Measurements from ENCODE around the gene KIF1A. TPM values are rescaled to one million over a fixed set of nuclear protein-coding genes. Genes with fewer than 3 reads are reported as not detected.

The KIF1A gene
- total RNA-seq, 1 donor, result not detected

DNA sequence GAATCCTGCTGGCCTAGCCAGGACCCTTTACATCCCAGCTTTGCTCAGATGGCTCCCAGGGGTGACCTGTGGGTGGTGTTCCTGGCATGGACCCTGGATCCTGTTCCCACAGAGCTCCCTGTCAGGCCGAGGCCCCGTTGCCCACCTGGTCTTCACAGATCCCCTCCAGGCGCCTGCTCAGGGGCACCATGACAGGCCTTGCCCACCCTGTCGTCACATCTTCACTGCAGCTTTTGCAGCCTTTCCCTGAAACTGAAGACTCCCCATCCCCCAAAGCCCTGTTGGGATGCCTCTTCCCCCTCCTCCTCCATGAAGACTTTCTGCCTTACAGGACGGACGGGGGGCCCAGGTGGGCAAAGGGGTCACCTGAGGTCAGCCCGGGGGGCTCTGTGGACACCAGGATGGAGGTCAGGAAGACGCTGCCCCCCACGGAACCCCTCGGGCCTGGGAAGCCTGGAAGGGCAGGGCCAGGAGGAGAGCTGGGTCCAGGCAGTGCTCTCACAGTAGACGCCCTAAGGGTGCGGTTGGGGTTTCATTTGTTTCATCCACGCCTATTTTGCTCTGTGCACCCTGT is 13.0 kb upstream of the KIF1A start:
- peak; percentile 58 for DNase-seq (ENCODE audit: insufficient read length, low spot score, missing footprints)
- H3K79me2 ChIP-seq (ENCODE audit: insufficient read depth, low read length), result no peaks in the 10 kb centered on the region
- H3K36me3 ChIP-seq (ENCODE audit: insufficient read depth, low read length), result no peaks in the 10 kb centered on the region
- H3K4me3 ChIP-seq (ENCODE audit: insufficient read depth, low read length), result no peak overlapping the region
- H3K27ac ChIP-seq (ENCODE audit: low read depth, low read length), result no peak overlapping the region
- no peak overlapping the region for H2AFZ ChIP-seq (ENCODE audit: low read length)
- TF ChIP-seq, protein P1, sequence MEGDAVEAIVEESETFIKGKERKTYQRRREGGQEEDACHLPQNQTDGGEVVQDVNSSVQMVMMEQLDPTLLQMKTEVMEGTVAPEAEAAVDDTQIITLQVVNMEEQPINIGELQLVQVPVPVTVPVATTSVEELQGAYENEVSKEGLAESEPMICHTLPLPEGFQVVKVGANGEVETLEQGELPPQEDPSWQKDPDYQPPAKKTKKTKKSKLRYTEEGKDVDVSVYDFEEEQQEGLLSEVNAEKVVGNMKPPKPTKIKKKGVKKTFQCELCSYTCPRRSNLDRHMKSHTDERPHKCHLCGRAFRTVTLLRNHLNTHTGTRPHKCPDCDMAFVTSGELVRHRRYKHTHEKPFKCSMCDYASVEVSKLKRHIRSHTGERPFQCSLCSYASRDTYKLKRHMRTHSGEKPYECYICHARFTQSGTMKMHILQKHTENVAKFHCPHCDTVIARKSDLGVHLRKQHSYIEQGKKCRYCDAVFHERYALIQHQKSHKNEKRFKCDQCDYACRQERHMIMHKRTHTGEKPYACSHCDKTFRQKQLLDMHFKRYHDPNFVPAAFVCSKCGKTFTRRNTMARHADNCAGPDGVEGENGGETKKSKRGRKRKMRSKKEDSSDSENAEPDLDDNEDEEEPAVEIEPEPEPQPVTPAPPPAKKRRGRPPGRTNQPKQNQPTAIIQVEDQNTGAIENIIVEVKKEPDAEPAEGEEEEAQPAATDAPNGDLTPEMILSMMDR (IDR thresholded peaks at IDR 0.05; ENCODE audit: extremely low read depth, low read depth, low read length), result no peak
- H3K27me3 ChIP-seq (ENCODE audit: insufficient read depth, low read length), result peaks cover 47% of the 10 kb centered on the region
- H4K20me1 ChIP-seq (ENCODE audit: insufficient read depth, low read length), result peaks cover 4% of the 10 kb centered on the region
- no peaks in the 10 kb centered on the region for H3K9me3 ChIP-seq (ENCODE audit: low read depth, low read length)
- H3K4me2 ChIP-seq (ENCODE audit: insufficient read depth, low read length), result no peak overlapping the region
- peaks cover 14% of the 10 kb centered on the region for H3K4me1 ChIP-seq (ENCODE audit: insufficient read depth, low read length)

DNA sequence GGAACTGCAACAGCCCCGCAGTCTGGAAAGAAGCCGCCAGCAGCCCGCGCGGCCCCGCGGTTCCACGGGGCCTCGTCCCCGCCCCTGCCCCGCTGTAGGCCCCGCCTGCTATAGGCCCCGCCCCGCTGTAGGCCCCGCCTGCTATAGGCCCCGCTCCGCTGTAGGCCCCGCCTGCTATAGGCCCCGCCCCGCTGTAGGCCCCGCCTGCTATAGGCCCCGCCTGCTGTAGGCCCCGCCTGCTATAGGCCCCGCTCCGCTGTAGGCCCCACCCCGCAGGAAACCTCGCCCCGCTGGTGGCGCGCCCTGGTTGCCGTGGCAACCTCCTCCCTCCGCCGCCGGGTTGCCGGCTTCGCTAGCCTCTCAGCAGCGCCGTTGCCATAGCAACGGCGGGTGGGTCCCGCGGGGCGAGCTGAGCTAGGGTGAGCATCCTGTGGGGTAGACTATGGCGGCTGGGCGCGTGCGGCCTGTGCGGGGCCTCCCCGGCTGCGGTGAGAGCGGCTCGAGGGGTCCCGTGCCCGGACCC is 12.2 kb upstream of the KIF1A start:
- Histone ChIP-seq H2AFZ (ENCODE audit: low read length) (peak overlapping the region; percentile 46), H3K4me3 (ENCODE audit: insufficient read depth, low read length) (peak overlapping the region; percentile 45), H4K20me1 (ENCODE audit: insufficient read depth, low read length) (peaks cover 4% of the 10 kb centered on the region), H3K4me1 (ENCODE audit: insufficient read depth, low read length) (peaks cover 14% of the 10 kb centered on the region), H3K9me3 (ENCODE audit: low read depth, low read length) (no peaks in the 10 kb centered on the region), H3K4me2 (ENCODE audit: insufficient read depth, low read length) (peak overlapping the region; percentile 58), H3K79me2 (ENCODE audit: insufficient read depth, low read length) (no peaks in the 10 kb centered on the region), H3K27me3 (ENCODE audit: insufficient read depth, low read length) (peaks cover 46% of the 10 kb centered on the region), H3K27ac (ENCODE audit: low read depth, low read length) (no peak overlapping the region), H3K36me3 (ENCODE audit: insufficient read depth, low read length) (no peaks in the 10 kb centered on the region)
- TF ChIP-seq, protein P1 (IDR thresholded peaks at IDR 0.05; ENCODE audit: extremely low read depth, low read depth, low read length), result no peak
- DNase-seq (ENCODE audit: insufficient read length, low spot score, missing footprints), result peak; percentile 97

DNA sequence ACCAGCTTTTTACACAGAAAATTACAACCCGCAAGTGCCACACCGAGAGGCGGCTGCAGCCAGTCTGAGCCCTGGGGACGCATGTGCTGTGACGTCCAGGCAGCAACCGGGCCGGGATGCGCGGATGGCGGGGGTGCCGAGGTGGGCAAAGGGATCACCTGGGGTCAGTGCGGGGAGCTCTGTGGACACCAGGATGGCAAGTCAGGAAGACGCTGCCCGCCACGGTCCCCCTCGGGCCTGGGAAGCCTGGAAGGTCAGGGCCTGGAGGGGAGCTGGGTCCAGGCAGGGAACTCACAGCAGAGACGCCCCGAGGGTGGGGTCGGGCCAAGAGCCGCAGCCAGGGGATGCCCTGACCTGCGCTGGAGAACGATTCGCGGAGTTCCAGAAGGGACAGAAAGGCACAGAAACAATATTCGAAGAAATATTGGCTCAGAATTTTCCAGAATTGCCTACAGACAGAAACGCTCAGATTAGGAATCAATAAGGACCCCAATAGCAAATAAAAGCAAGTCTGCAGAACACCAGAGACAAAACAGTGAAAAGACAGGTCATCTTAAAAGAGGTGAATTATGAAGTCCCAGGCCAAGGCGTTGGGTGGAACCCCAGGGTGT is 11.7 kb upstream of the KIF1A start:
- TF ChIP-seq, protein P1 (IDR thresholded peaks at IDR 0.05; ENCODE audit: extremely low read depth, low read depth, low read length), result no peak
- Histone ChIP-seq H3K4me1 (ENCODE audit: insufficient read depth, low read length) (peaks cover 8% of the 10 kb centered on the region), H3K36me3 (ENCODE audit: insufficient read depth, low read length) (no peaks in the 10 kb centered on the region), H3K27ac (ENCODE audit: low read depth, low read length) (no peak overlapping the region), H4K20me1 (ENCODE audit: insufficient read depth, low read length) (no peaks in the 10 kb centered on the region), H3K4me3 (ENCODE audit: insufficient read depth, low read length) (peak overlapping the region; percentile 45), H3K27me3 (ENCODE audit: insufficient read depth, low read length) (peaks cover 47% of the 10 kb centered on the region), H3K9me3 (ENCODE audit: low read depth, low read length) (no peaks in the 10 kb centered on the region), H3K79me2 (ENCODE audit: insufficient read depth, low read length) (no peaks in the 10 kb centered on the region), H3K4me2 (ENCODE audit: insufficient read depth, low read length) (peak overlapping the region; percentile 58), H2AFZ (ENCODE audit: low read length) (peak overlapping the region; percentile 46)
- no peak for DNase-seq (ENCODE audit: insufficient read length, low spot score, missing footprints)

DNA sequence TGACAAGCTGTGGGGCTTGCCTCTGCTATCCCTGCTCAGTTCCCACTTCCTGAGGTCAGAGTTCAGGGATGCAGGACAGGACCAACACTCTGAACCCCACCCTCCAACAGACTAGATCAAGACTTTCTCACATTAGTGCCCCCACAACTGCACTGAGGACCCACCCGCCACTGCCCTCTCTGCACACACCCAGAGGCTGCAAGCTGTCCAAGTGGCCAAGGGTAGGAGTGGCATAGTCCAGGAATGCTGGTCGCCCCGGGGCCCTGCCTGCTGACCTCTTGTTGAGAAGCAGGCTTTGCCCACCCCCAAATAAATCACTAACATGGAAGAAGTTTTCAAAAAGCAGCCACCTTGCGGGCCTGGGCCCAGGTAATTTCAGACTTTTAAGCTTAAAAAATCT is 5.5 kb upstream of the KIF1A start:
- Histone ChIP-seq H2AFZ (ENCODE audit: low read length) (no peak overlapping the region), H4K20me1 (ENCODE audit: insufficient read depth, low read length) (no peaks in the 10 kb centered on the region), H3K79me2 (ENCODE audit: insufficient read depth, low read length) (no peaks in the 10 kb centered on the region), H3K4me1 (ENCODE audit: insufficient read depth, low read length) (no peaks in the 10 kb centered on the region), H3K36me3 (ENCODE audit: insufficient read depth, low read length) (no peaks in the 10 kb centered on the region), H3K27ac (ENCODE audit: low read depth, low read length) (no peak overlapping the region), H3K27me3 (ENCODE audit: insufficient read depth, low read length) (peaks cover 92% of the 10 kb centered on the region), H3K9me3 (ENCODE audit: low read depth, low read length) (no peaks in the 10 kb centered on the region), H3K4me2 (ENCODE audit: insufficient read depth, low read length) (no peak overlapping the region), H3K4me3 (ENCODE audit: insufficient read depth, low read length) (no peak overlapping the region)
- peak; percentile 51 for DNase-seq (ENCODE audit: insufficient read length, low spot score, missing footprints)
- TF ChIP-seq, protein P1 (IDR thresholded peaks at IDR 0.05; ENCODE audit: extremely low read depth, low read depth, low read length), result no peak

Measured in osteoblast (primary cell).